Activated naive CD4-positive, alpha-beta T cell treated with anti-CD3 and anti-CD28 coated beads, Interleukin-2, amount 10 ng/mL, durations not matched to agents 5 hours and 36 hours (primary cell): ENCODE measurements around the gene INTS3. TPM values are rescaled to one million over a fixed set of nuclear protein-coding genes. Genes with fewer than 3 reads are reported as not detected.

Experiments used
- microRNA-seq: library from miRNA; unstranded; fragments of <30 nt; microRNA quantifications from one replicate; pipeline ENCODE4 v1.2.0, GENCODE V29; 2022; ENCODE audit warnings: borderline microRNAs expressed, borderline replicate concordance
- total RNA-seq, 2 experiments: library from RNA; stranded (reverse); gene quantifications; one replicate each; pipeline ENCODE4 v1.2.3, GENCODE V29; 2021

INTS3 gene
- total RNA-seq: 10 to 100 TPM; 59.8 to 60.1 TPM

GRCh38 chr1:153727463-153728304 lies at the start of gene INTS3:
INTS3 (plus strand) TSS chr1:153728050; CDS start chr1:153728635, 585 bp downstream.

GRCh38 chr1:153678519-153679336 lies 49.1 kb upstream of the INTS3 start, which contains the start of gene NPR1:
NPR1 (plus strand) TSS chr1:153678688; CDS start chr1:153679109, 421 bp downstream.

GRCh38 chr1:153774780-153775457 lies 47.1 kb downstream of the INTS3 start, which contains the start of gene SLC27A3:
SLC27A3 (plus strand) TSS chr1:153775407; CDS start chr1:153775498, 91 bp downstream.

Small RNA genes lying within 50 kb of the gene (microRNA-seq; reads per million reads assigned to microRNA genes)
- gene MIR8083: not detected

Other genes with a start within 250 kb of the INTS3 start
- gene S100A6, start 192.1 kb upstream of the INTS3 start, total RNA-seq: 100 to 1,000 TPM; 451 to 469 TPM
- 1 to 10 TPM; 3.8 to 4.6 TPM for gene S100A5, start 187.1 kb upstream of the INTS3 start, total RNA-seq
- gene S100A4, start 182.2 kb upstream of the INTS3 start, total RNA-seq: 100 to 1,000 TPM; 603 to 650 TPM
- gene S100A3, start 178.8 kb upstream of the INTS3 start, total RNA-seq: not detected
- gene S100A2, start 162.2 kb upstream of the INTS3 start, total RNA-seq: under 1 TPM; 0.33 to 0.60 TPM
- gene S100A16, start 114.9 kb upstream of the INTS3 start, total RNA-seq: not detected
- not detected for gene S100A14, start 111.7 kb upstream of the INTS3 start, total RNA-seq
- 1 to 10 TPM; 4.3 to 4.7 TPM for gene S100A13, start 100.5 kb upstream of the INTS3 start, total RNA-seq
- not detected for gene S100A1, start 99.6 kb upstream of the INTS3 start, total RNA-seq
- 10 to 100 TPM; 95.1 to 96.0 TPM for gene CHTOP, start 94.0 kb upstream of the INTS3 start, total RNA-seq
- gene SNAPIN, start 69.3 kb upstream of the INTS3 start, total RNA-seq: 10 to 100 TPM; 37.0 to 40.7 TPM
- gene ILF2, start 57.1 kb upstream of the INTS3 start, total RNA-seq: 100 to 1,000 TPM; 151 to 159 TPM
- not detected for gene NPR1, start 49.4 kb upstream of the INTS3 start, total RNA-seq
- 10 to 100 TPM; 24.1 to 24.3 TPM for gene SLC27A3, start 47.4 kb downstream of the INTS3 start, total RNA-seq
- 10 to 100 TPM; 77.9 to 81.5 TPM for gene GATAD2B, start 194.9 kb downstream of the INTS3 start, total RNA-seq
- 100 to 1,000 TPM; 164 to 167 TPM for gene DENND4B, start 218.7 kb downstream of the INTS3 start, total RNA-seq
- 10 to 100 TPM; 82.9 to 99.8 TPM for gene CRTC2, start 230.6 kb downstream of the INTS3 start, total RNA-seq
- 10 to 100 TPM; 27.7 to 29.7 TPM for gene SLC39A1, start 235.5 kb downstream of the INTS3 start, total RNA-seq
- 1 to 10 TPM; 6.0 to 7.9 TPM for gene CREB3L4, start 239.9 kb downstream of the INTS3 start, total RNA-seq
- gene JTB, start 249.6 kb downstream of the INTS3 start, total RNA-seq: 100 to 1,000 TPM; 106 to 107 TPM